Type B pancreatic cell (in vitro differentiated cells): ENCODE measurements around the gene MT1F. TPM values are rescaled to one million over a fixed set of nuclear protein-coding genes. Genes with fewer than 3 reads are reported as not detected.

Experiments used
- DNase-seq: peaks from one replicate; pipeline ENCODE4 v3.0.0; 2021; ENCODE audit warnings: mixed read lengths; ENCODE audit not compliant: unreplicated experiment; ENCODE audit errors: extremely low spot score
- H3K27ac Mint-ChIP-seq: 2 replicates; pipeline ENCODE4 v1.8.0; 2021; ENCODE audit warnings: mild to moderate bottlenecking, mixed read lengths
- H3K27me3 Mint-ChIP-seq: 2 replicates; pipeline ENCODE4 v1.8.0; 2021; ENCODE audit warnings: mixed read lengths
- H3K36me3 Mint-ChIP-seq: 2 replicates; pipeline ENCODE4 v1.8.0; 2021; ENCODE audit warnings: mixed read lengths
- H3K4me1 Mint-ChIP-seq: one replicate; pipeline ENCODE4 v1.8.0; 2021; ENCODE audit warnings: mixed read lengths; ENCODE audit not compliant: unreplicated experiment
- H3K4me3 Mint-ChIP-seq: 2 replicates; pipeline ENCODE4 v1.8.0; 2021; ENCODE audit warnings: mild to moderate bottlenecking, mixed read lengths
- H3K9me3 Mint-ChIP-seq: 2 replicates; pipeline ENCODE4 v1.8.0; 2021; ENCODE audit warnings: mixed read lengths
- long read RNA-seq: library from polyadenylated mRNA; unstranded; transcript quantifications from one replicate; pipeline ENCODE4 v2.0.0, GENCODE V29; 2020
- total RNA-seq: library from RNA; stranded (reverse); gene quantifications from 2 replicates; pipeline ENCODE4 v1.2.1, GENCODE V29; 2021; ENCODE audit warnings: low replicate concordance
- TF ChIP-seq, protein P1 (sequence below): fragments of 200-600 bp; sonication (generic); conservative IDR thresholded peaks from 2 replicates; pipeline ENCODE4 v1.5.0; 2021; ENCODE audit warnings: antibody characterized with exemption, mild to moderate bottlenecking

Gene MT1F
- 5.9 and 6.5 TPM in 2 replicates for total RNA-seq
- long read RNA-seq, partial matches to known transcripts = 0 of 3 reads
- long read RNA-seq, other reads (novel, unspliced or antisense) = 0 of 3 reads

- Mint-ChIP-seq H3K27ac (peak within 1 kb of the TSS; percentile 78), H3K27me3 (peaks cover 89% of the 10 kb centered on the region), H3K4me1 (peaks cover 10% of the 10 kb centered on the region), H3K36me3 (no peaks in the 10 kb centered on the region), H3K4me3 (peak within 1 kb of the TSS; percentile 93), H3K9me3 (no peaks in the 10 kb centered on the region)
- no peak for DNase-seq
- TF ChIP-seq, protein P1, sequence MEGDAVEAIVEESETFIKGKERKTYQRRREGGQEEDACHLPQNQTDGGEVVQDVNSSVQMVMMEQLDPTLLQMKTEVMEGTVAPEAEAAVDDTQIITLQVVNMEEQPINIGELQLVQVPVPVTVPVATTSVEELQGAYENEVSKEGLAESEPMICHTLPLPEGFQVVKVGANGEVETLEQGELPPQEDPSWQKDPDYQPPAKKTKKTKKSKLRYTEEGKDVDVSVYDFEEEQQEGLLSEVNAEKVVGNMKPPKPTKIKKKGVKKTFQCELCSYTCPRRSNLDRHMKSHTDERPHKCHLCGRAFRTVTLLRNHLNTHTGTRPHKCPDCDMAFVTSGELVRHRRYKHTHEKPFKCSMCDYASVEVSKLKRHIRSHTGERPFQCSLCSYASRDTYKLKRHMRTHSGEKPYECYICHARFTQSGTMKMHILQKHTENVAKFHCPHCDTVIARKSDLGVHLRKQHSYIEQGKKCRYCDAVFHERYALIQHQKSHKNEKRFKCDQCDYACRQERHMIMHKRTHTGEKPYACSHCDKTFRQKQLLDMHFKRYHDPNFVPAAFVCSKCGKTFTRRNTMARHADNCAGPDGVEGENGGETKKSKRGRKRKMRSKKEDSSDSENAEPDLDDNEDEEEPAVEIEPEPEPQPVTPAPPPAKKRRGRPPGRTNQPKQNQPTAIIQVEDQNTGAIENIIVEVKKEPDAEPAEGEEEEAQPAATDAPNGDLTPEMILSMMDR = no peak
These were observed at the start of gene MT1F for GRCh38 chr16:56657555-56658326. Gene MT1F, plus strand, starts transcription at chr16:56657959. Its CDS starts 100 bp downstream, at chr16:56658059.

DNA sequence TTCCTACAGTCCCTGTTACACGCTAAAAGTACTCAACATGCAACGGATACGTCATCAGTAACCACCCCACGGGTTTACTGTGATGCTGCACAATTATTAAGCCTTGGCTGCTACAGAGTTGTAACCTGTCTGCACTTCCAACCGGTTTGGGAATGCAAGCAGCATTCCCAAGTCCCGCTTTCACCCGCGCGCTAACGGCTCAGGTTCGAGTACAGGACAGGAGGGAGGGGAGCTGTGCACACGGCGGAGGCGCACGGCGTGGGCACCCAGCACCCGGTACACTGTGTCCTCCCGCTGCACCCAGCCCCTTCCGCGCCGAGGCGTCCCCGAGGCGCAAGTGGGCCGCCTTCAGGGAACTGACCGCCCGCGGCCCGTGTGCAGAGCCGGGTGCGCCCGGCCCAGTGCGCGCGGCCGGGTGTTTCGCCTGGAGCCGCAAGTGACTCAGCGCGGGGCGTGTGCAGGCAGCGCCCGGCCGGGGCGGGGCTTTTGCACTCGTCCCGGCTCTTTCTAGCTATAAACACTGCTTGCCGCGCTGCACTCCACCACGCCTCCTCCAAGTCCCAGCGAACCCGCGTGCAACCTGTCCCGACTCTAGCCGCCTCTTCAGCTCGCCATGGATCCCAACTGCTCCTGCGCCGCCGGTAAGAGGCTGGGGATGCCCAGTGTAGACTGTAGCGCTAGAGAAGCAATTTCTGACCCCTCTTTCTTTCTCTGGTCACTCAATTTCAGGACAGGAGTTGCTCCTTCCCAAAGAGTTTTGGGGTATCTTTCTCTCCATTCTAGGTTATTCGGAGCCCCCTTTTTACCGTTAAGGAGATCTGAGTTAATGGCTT lies 49.5 kb upstream of the MT1F start, which contains the start of gene MT2A:
MT2A (plus strand) TSS at position 542 of the 833 bp plus-strand sequence; CDS start at position 614, 72 bp downstream.
- Mint-ChIP-seq H3K4me3 (peak within 1 kb of the TSS; percentile 86), H3K27ac (peak within 1 kb of the TSS; percentile 62), H3K27me3 (peaks cover 40% of the 10 kb centered on the region), H3K4me1 (peaks cover 40% of the 10 kb centered on the region), H3K9me3 (no peaks in the 10 kb centered on the region), H3K36me3 (no peaks in the 10 kb centered on the region)
- TF ChIP-seq, protein P1 = no peak
- DNase-seq = peak; percentile 84

DNA sequence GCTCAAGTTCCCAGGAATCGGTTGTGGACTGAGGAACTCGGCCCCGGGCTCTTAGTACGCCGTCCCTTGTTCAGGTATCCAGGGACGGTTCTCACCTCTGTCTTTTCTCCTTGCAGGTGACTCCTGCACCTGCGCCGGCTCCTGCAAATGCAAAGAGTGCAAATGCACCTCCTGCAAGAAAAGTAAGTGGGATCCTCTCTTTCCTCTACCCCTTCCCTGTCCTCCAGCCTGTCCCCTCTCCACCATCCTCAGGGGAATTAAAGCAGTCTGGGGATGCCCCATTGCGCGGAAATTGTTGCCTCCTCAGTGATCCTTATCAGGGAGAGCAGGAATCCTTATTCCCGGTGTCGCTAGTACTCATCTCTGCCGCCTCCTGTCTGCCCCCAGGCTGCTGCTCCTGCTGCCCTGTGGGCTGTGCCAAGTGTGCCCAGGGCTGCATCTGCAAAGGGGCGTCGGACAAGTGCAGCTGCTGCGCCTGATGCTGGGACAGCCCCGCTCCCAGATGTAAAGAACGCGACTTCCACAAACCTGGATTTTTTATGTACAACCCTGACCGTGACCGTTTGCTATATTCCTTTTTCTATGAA lies 48.8 kb upstream of the MT1F start:
- no peak for DNase-seq
- TF ChIP-seq, protein P1 = no peak
- H3K4me1 Mint-ChIP-seq = peaks cover 40% of the 10 kb centered on the region
- no peaks in the 10 kb centered on the region for H3K36me3 Mint-ChIP-seq
- peak overlapping the region; percentile 62 for H3K27ac Mint-ChIP-seq
- peak overlapping the region; percentile 86 for H3K4me3 Mint-ChIP-seq
- H3K27me3 Mint-ChIP-seq = peaks cover 42% of the 10 kb centered on the region
- no peaks in the 10 kb centered on the region for H3K9me3 Mint-ChIP-seq

- peak overlapping the region; percentile 62 for H3K27ac Mint-ChIP-seq
- peaks cover 40% of the 10 kb centered on the region for H3K4me1 Mint-ChIP-seq
- H3K4me3 Mint-ChIP-seq = peak overlapping the region; percentile 86
- peaks cover 47% of the 10 kb centered on the region for H3K27me3 Mint-ChIP-seq
- DNase-seq = no peak
- no peaks in the 10 kb centered on the region for H3K9me3 Mint-ChIP-seq
- H3K36me3 Mint-ChIP-seq = no peaks in the 10 kb centered on the region
- TF ChIP-seq, protein P1 = peak; percentile 29
These were observed 48.3 kb upstream of the MT1F start for GRCh38 chr16:56609463-56609921.

DNA sequence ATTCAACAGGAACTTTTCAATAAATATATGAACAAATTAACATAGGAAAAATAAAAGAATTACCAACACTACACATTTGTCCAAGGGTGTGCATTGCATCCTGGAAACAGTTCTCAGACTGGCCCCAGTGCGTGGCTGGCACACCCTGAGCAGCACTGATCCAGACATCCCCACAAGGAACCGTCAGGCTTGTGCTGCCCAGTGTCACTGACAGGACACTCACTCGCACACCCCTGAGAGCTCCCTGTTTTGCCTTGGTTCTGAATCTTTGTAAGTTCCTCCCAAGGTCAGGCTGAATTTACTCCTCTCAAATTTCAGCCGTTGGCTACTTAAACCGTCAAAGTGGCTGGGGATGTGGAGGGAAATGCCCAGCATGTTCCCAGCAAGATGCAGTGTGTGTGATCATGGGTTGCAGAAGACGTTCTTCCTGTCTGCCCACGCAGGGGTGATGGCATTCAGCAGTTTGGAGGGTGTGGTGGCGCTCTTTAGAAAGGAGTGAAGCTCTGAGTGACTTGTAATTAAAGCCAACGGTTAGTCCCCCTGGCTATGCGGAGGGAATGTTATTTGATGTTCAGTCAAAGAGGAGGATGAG lies 47.6 kb upstream of the MT1F start:
- Mint-ChIP-seq H3K27me3 (peaks cover 53% of the 10 kb centered on the region), H3K27ac (peak overlapping the region; percentile 77), H3K4me1 (peaks cover 40% of the 10 kb centered on the region), H3K9me3 (no peaks in the 10 kb centered on the region), H3K4me3 (peak overlapping the region; percentile 64), H3K36me3 (no peaks in the 10 kb centered on the region)
- DNase-seq = no peak
- TF ChIP-seq, protein P1 = no peak
